Body of pancreas (tissue), 4 donors: Measurements from ENCODE around the gene GRID2. TPM values are rescaled to one million over a fixed set of nuclear protein-coding genes. Genes with fewer than 3 reads are reported as not detected.

Experiments used
- ATAC-seq: fragments of 150-250 bp; one replicate; pipeline ENCODE4 v1.9.1; 2016
- DNase-seq, 4 donors: peaks; one replicate each; pipeline ENCODE4 v3.0.0-alpha.2; 2019
- H3K27ac ChIP-seq, 4 donors: fragments of 200-600 bp; sonication (generic); 1 replicate in 3 of 4; 2 replicates in 1 of 4; pipeline versions ENCODE4 v1.5.1 to v1.6.1; 2016 to 2019; ENCODE audit warnings: mild to moderate bottlenecking in 1 of 4, mixed read lengths in 1 of 4, moderate library complexity in 1 of 4
- H3K27me3 ChIP-seq, 2 donors: fragments of 200-600 bp; sonication (generic); one replicate each; pipeline ENCODE4 v1.6.0; 2016; ENCODE audit warnings: mild to moderate bottlenecking in 1 of 2
- H3K36me3 ChIP-seq, 2 donors: fragments of 200-600 bp; sonication (generic); replicated peaks in 1 of 2; 2 replicates each; pipeline ENCODE4 v1.5.1; 2016; ENCODE audit warnings: low read depth in 2 of 2; ENCODE audit not compliant: insufficient read depth in 1 of 2
- H3K4me1 ChIP-seq: fragments of 200-600 bp; sonication (generic); one replicate; pipeline ENCODE4 v1.6.0; 2016
- H3K4me3 ChIP-seq, 2 donors: fragments of 200-600 bp; sonication (generic); 1 replicate in 1 of 2; 2 replicates in 1 of 2; pipeline ENCODE4 v1.5.1; 2016 to 2019
- H3K9me3 ChIP-seq, 3 donors: fragments of 200-600 bp; sonication (generic); 1 replicate in 2 of 3; 2 replicates in 1 of 3; pipeline ENCODE4 v1.5.1; 2016
- CTCF ChIP-seq, 7 experiments: fragments of 450-650 bp in 4 of 7; fragments of 200-600 bp in 3 of 7; sonication (generic) in 3 of 7; IDR thresholded peaks; one replicate each; pipeline ENCODE4 v1.5.1; 2016 to 2019; ENCODE audit warnings: antibody characterized with exemption in 7 of 7
- POLR2A ChIP-seq, 3 donors: fragments of 450-650 bp; IDR thresholded peaks; one replicate each; pipeline ENCODE4 v1.6.1; 2016; ENCODE audit warnings: antibody characterized with exemption in 3 of 3, mild to moderate bottlenecking in 2 of 3
- WGBS, 2 donors: methylation state at CpG; one replicate each; pipeline ENCODE4 v1.1.5; 2017; 5-methylcytosine and 5-hydroxymethylcytosine counted together
- intact Hi-C: fragments of 100-400 bp; cut with DNase I; formaldehyde crosslinking; loops from one replicate; pipeline ENCODE4 v1.15.1; 2023
- total RNA-seq, 2 donors: library from RNA; depleted of rRNA; stranded (reverse); fragments of >200 nt; gene quantifications; one replicate each; pipeline ENCODE4 v1.1.0, GENCODE V29; 2016

Gene GRID2
- total RNA-seq, 2 donors from 2014 or later: not detected

GRCh38 chr4:93684571-93684970 lies 1380.8 kb downstream of the GRID2 start:
- Histone ChIP-seq H3K4me1 (no peaks in the 10 kb centered on the region), H3K4me3 (no peak overlapping the region), H3K9me3 (no peaks in the 10 kb centered on the region), H3K27ac (no peak overlapping the region), H3K27me3 (no peaks in the 10 kb centered on the region), H3K36me3 (no peaks in the 10 kb centered on the region)
- intact Hi-C loops: no loop called here
- no peak for ATAC-seq
- WGBS, 2 donors: 41% methylated on average over 3 of the region's 3 CpGs
- DNase-seq: no peak
- TF ChIP-seq CTCF (IDR thresholded peaks at IDR 0.05) (no peak), POLR2A (IDR thresholded peaks at IDR 0.05) (no peak)

GRCh38 chr4:93687304-93687703 lies 1383.5 kb downstream of the GRID2 start:
- no peak for DNase-seq
- Histone ChIP-seq H3K27ac (no peak overlapping the region), H3K4me1 (no peaks in the 10 kb centered on the region), H3K9me3 (no peaks in the 10 kb centered on the region), H3K36me3 (no peaks in the 10 kb centered on the region), H3K27me3 (no peaks in the 10 kb centered on the region), H3K4me3 (no peak overlapping the region)
- no peak for TF ChIP-seq POLR2A (IDR thresholded peaks at IDR 0.05)
- no peak for TF ChIP-seq CTCF (IDR thresholded peaks at IDR 0.05)
- intact Hi-C loops: no loop called here
- no peak for ATAC-seq

GRCh38 chr4:93688978-93689377 lies 1385.2 kb downstream of the GRID2 start:
- Histone ChIP-seq H3K4me3 (no peak overlapping the region), H3K9me3 (no peaks in the 10 kb centered on the region), H3K4me1 (no peaks in the 10 kb centered on the region), H3K36me3 (no peaks in the 10 kb centered on the region), H3K27ac (no peak overlapping the region), H3K27me3 (no peaks in the 10 kb centered on the region)
- intact Hi-C loops: no loop called here
- WGBS, 2 donors: 68 to 73% methylated on average over 4 of the region's 4 CpGs
- TF ChIP-seq POLR2A (IDR thresholded peaks at IDR 0.05): no peak
- TF ChIP-seq CTCF (IDR thresholded peaks at IDR 0.05): no peak
- DNase-seq (no peak), ATAC-seq (no peak)

DNA sequence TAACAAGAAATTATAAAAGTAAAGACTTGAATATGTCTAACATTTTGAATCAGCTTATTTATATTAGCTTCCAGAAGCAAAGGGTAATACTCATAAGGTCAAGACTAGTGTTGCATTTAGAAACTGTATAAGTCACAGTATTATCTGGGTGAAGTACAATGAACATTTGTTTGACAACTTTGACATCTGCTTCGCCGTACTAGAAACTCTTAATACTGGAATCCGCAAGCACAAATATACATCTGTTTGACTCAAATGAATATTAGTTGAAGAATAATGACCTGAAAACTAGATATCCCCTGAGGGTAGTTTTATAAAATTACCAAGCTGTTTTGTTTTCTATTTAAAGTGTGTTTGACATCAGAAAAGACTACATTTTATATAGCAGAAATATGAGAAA lies 1389.4 kb downstream of the GRID2 start:
- intact Hi-C loops: no loop called here

More for the DNA sequence above, 1389.4 kb downstream of the GRID2 start:
- H3K4me3 ChIP-seq: no peak overlapping the region
- no peaks in the 10 kb centered on the region for H3K27me3 ChIP-seq
- H3K36me3 ChIP-seq: no peaks in the 10 kb centered on the region
- DNase-seq (no peak), ATAC-seq (no peak)
- H3K9me3 ChIP-seq: no peaks in the 10 kb centered on the region
- H3K27ac ChIP-seq: no peak overlapping the region
- TF ChIP-seq POLR2A (IDR thresholded peaks at IDR 0.05) (no peak), CTCF (IDR thresholded peaks at IDR 0.05) (no peak)
- WGBS, 2 donors: 27 to 29% methylated on average over 3 of the region's 3 CpGs
- H3K4me1 ChIP-seq: no peaks in the 10 kb centered on the region
